ENCODE data around the gene PPP2R2B.

Gene PPP2R2B

DNA sequence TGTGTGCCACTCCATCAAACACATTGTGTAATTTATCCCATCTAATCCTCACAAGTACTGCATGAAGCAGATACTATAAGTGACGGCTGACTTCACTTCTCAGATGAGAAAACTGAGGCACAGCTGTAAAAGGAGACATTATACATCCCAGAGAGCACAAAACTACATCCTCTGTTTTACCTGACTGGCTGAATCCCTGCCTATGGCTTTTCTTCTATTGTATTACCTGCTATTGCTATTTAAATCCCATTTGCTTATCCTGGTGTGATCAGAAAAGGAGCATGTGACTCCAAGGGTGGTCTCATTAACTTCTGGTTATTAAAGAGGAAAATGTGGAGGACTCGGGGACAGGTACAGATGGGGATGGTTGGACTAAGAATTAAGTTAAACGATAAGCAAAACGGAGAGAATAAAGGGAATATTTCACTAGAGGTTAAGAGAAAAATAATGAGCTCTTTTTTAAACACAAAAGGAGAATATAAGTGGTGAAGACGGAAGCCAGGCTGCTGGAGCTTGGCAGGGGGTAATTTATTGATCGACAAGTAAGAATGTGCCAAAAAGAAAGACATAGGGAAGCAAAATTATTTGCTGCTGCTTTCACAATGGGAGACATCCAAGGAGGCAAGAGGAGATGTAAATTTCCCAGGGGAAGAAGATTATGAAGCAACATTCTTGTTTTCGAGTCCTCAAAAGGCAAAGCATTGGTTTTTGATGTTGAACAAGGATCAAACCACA, 206.8 kb downstream of the PPP2R2B start:
- CTCF ChIA-PET = no interaction called here
- POLR2A ChIA-PET = no interaction called here
- DNase-seq (ENCODE audit: extremely low spot score) = no peak
- TF ChIP-seq CTBP1 (IDR thresholded peaks at IDR 0.05; ENCODE audit: borderline replicate concordance) (no peak), TARDBP (IDR thresholded peaks at IDR 0.05) (no peak), FOXK2 (IDR thresholded peaks at IDR 0.05) (no peak), ARNT (IDR thresholded peaks at IDR 0.05) (no peak), SP1 (IDR thresholded peaks at IDR 0.05) (no peak), BHLHE40 (IDR thresholded peaks at IDR 0.05; ENCODE audit: borderline replicate concordance) (no peak), LEF1 (IDR thresholded peaks at IDR 0.05; ENCODE audit: borderline replicate concordance) (no peak), FOXM1 (IDR thresholded peaks at IDR 0.05; ENCODE audit: borderline replicate concordance) (no peak), ELF4 (IDR thresholded peaks at IDR 0.05) (no peak), ZNF384 (IDR thresholded peaks at IDR 0.05) (no peak), HDGF (IDR thresholded peaks at IDR 0.05; ENCODE audit: borderline replicate concordance) (no peak), L3MBTL2 (conservative IDR thresholded peaks at IDR 0.05) (no peak)
- TF ChIP-seq, protein P1, sequence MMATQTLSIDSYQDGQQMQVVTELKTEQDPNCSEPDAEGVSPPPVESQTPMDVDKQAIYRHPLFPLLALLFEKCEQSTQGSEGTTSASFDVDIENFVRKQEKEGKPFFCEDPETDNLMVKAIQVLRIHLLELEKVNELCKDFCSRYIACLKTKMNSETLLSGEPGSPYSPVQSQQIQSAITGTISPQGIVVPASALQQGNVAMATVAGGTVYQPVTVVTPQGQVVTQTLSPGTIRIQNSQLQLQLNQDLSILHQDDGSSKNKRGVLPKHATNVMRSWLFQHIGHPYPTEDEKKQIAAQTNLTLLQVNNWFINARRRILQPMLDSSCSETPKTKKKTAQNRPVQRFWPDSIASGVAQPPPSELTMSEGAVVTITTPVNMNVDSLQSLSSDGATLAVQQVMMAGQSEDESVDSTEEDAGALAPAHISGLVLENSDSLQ (IDR thresholded peaks at IDR 0.05) = no peak

DNA sequence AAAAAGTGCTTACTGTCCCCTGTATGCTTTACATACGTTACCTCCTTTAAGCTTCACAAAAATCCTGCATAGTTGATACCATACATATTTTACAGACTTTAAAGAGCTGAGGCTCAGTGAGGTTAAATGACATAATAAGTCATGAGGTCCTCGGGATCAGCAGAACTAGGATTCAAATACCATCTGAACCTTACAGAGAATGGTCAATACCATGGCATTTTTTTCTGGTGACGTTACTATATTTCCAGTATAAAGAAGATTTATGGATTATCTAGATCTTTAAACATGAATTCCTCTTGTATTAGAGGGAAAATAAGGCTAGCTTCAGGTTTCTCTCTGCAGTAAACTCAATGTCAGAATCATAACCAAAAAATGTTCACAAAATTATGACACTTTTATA, 208.9 kb downstream of the PPP2R2B start:
- TF ChIP-seq SUZ12 (IDR thresholded peaks at IDR 0.05) (no peak), NFRKB (IDR thresholded peaks at IDR 0.05) (no peak), SP1 (IDR thresholded peaks at IDR 0.05) (no peak), HDGF (IDR thresholded peaks at IDR 0.05; ENCODE audit: borderline replicate concordance) (no peak), FOXA1 (IDR thresholded peaks at IDR 0.05) (no peak), FOXM1 (IDR thresholded peaks at IDR 0.05; ENCODE audit: borderline replicate concordance) (no peak), TARDBP (IDR thresholded peaks at IDR 0.05) (no peak), ZNF384 (IDR thresholded peaks at IDR 0.05) (no peak), L3MBTL2 (conservative IDR thresholded peaks at IDR 0.05) (no peak)
- ChIA-PET CTCF (no interaction called here), POLR2A (no interaction called here)
- no peak for DNase-seq (ENCODE audit: extremely low spot score)

GRCh38 chr5:146667633-146668272, 210.8 kb downstream of the PPP2R2B start:
- POLR2A ChIA-PET = no interaction called here
- CTCF ChIA-PET = no interaction called here
- TF ChIP-seq ELF4 (IDR thresholded peaks at IDR 0.05) (no peak), LEF1 (IDR thresholded peaks at IDR 0.05; ENCODE audit: borderline replicate concordance) (no peak), SP1 (IDR thresholded peaks at IDR 0.05) (no peak), TARDBP (IDR thresholded peaks at IDR 0.05) (no peak), NFRKB (IDR thresholded peaks at IDR 0.05) (no peak), FOXM1 (IDR thresholded peaks at IDR 0.05; ENCODE audit: borderline replicate concordance) (no peak), ARNT (IDR thresholded peaks at IDR 0.05) (no peak), CTBP1 (IDR thresholded peaks at IDR 0.05; ENCODE audit: borderline replicate concordance) (no peak)
- TF ChIP-seq, protein P1 (IDR thresholded peaks at IDR 0.05) = no peak
- DNase-seq (ENCODE audit: extremely low spot score) = no peak

GRCh38 chr5:146662229-146662628, 216.3 kb downstream of the PPP2R2B start:
- DNase-seq (ENCODE audit: extremely low spot score) = no peak
- ChIA-PET CTCF (no interaction called here), POLR2A (no interaction called here)
- no peak for TF ChIP-seq HDGF (IDR thresholded peaks at IDR 0.05; ENCODE audit: borderline replicate concordance)
- TF ChIP-seq, protein P1 (IDR thresholded peaks at IDR 0.05) = no peak
- no peak for TF ChIP-seq TARDBP (IDR thresholded peaks at IDR 0.05)
- no peak for TF ChIP-seq BHLHE40 (IDR thresholded peaks at IDR 0.05; ENCODE audit: borderline replicate concordance)
- TF ChIP-seq FOXM1 (IDR thresholded peaks at IDR 0.05; ENCODE audit: borderline replicate concordance) = no peak
- no peak for TF ChIP-seq SP1 (IDR thresholded peaks at IDR 0.05)

GRCh38 chr5:146660376-146660960, 218.1 kb downstream of the PPP2R2B start:
- ChIA-PET POLR2A (no interaction called here), CTCF (no interaction called here)
- DNase-seq (ENCODE audit: extremely low spot score) = no peak
- TF ChIP-seq ELF4 (IDR thresholded peaks at IDR 0.05) (no peak), TARDBP (IDR thresholded peaks at IDR 0.05) (no peak), ARNT (IDR thresholded peaks at IDR 0.05) (no peak), SUZ12 (IDR thresholded peaks at IDR 0.05) (no peak), FOXA1 (IDR thresholded peaks at IDR 0.05) (no peak), CTBP1 (IDR thresholded peaks at IDR 0.05; ENCODE audit: borderline replicate concordance) (no peak), NFRKB (IDR thresholded peaks at IDR 0.05) (no peak), BHLHE40 (IDR thresholded peaks at IDR 0.05; ENCODE audit: borderline replicate concordance) (no peak), L3MBTL2 (conservative IDR thresholded peaks at IDR 0.05) (no peak), SP1 (IDR thresholded peaks at IDR 0.05) (no peak), FOXK2 (IDR thresholded peaks at IDR 0.05) (no peak), ZNF384 (IDR thresholded peaks at IDR 0.05) (no peak)
- TF ChIP-seq, protein P1 (IDR thresholded peaks at IDR 0.05) = no peak
